GM19467 (cell line): Measurements from ENCODE around the gene SLC43A1.
"Not testable (repeated sequence)": the region's sequence is repeated elsewhere in the genome, so short reads cannot be mapped to it uniquely, and the experiment has no call there.

ENCODE experiments used
- ATAC-seq: cut with Tn5 transposase; IDR thresholded peaks from one replicate; pipeline ENCODE4 v1.9.1; 2021; ENCODE audit warnings: mild to moderate bottlenecking, moderate library complexity; ENCODE audit not compliant: unreplicated experiment

SLC43A1 gene

DNA sequence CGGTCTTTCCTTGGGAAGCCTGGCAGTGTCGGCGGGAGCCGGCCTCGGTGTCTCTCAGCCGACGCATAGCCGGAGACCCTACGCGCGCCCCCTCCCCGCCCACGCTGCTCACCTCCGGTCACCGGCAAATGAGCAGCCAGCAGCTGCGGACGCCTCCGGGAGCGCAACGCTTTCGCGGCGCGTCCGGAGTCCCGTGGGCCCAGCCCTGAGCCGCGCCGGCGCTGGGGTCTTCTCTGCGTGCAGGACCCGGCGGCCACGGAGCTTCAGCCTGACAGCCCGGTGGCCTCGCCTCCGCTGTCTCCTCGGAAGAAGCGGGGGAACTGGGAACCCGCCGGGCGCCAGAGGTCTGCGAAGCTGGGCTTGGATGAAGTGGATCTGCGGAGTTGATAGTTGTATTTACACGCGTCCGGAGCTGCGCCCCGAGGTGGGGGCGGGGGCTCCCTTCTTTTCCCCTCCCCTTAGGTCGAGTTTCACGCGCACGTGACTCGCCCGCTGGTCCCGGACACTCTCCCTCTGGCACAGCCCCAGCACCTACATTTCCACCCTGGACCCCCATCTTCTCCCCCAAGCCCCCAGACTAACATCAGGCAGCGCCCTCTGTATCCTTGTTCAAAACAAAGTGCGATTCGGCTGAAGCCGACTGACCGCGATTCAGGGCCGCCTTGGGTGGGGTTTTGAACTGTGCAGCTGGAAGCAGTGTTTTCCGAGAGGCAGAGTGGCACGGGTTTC is at the start of gene SLC43A1:
Gene SLC43A1 (minus strand): TSS at position 371 of the 729 bp plus-strand sequence. CDS start 1,591 bp downstream, outside the sequence.
- ATAC-seq = peak; percentile 51

DNA sequence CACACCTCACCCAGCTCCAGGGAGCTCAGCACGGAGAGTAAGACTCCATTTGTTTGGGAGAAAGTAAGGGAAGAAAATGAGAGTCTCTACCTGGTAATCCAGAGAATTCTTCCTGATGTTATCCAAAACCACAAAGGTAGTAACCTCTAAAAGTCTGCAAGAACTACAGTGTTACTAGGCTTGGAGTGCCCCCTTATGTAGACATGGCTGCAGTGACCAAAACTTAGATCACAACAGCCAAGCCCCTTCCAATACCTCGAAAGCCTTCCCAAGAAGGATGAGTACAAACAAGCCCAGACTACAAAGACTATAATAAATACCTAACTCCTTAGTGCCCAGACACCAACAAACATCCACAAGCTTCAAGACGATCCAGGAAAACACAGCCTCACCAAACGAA is 47.1 kb upstream of the SLC43A1 start:
- no peak for ATAC-seq

DNA sequence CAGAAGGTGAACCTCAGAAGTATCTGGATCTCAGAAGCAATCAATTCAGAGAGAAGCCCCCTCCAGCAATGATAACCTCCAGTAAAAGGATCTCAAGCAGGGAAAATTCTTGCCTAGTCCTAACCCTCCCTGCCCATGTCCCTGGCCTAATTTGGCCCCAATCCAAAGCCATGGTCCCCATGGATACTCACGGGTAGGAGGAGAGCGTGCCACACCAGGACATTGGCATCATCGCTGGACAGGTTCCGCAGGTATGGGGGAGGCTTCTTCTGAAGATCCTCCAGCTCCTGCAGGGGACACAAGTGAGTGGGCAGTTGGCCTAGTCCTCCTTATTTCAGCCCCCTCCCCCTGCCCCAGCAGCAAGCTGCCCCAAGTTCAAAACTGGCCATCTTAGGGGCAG is 44.6 kb upstream of the SLC43A1 start:
- ATAC-seq = no peak

DNA sequence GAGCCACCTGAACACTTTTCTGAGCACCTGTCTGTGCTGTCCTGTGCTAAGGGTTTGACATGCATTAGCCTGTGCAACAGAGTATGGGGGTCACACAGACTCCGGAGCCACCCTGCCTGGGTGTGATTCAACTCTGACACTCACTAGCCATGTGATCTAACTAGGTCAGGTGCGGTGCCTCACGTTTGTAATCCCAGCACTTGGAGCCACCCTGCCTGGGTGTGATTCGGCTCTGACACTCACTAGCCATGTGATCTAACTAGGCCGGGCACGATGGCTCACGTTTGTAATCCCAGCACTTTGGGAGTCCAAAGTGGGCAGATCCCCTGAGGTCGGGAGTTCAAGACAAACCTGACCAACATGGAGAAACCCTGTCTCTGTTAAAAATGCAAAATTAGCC is 40.5 kb upstream of the SLC43A1 start:
- no peak for ATAC-seq

DNA sequence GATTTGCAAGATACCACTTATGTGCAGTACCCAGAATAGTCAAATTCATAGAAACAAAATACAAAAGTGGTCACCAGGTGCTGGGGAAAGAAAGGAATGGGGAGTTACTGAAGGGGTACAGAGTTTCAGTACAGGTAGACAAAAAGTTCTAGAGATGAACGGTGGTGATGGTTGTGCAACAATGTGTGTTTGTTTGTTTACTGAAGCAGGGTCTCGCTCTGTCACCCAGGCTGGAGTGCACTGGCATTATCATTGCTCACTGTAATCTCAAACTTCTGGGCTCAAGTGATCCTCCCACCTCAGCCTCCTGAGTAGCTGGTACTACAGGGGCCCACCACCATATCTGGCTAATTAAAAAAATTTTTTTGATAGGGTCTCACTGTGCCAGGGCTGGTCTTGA is 39.9 kb upstream of the SLC43A1 start:
- ATAC-seq = no peak

DNA sequence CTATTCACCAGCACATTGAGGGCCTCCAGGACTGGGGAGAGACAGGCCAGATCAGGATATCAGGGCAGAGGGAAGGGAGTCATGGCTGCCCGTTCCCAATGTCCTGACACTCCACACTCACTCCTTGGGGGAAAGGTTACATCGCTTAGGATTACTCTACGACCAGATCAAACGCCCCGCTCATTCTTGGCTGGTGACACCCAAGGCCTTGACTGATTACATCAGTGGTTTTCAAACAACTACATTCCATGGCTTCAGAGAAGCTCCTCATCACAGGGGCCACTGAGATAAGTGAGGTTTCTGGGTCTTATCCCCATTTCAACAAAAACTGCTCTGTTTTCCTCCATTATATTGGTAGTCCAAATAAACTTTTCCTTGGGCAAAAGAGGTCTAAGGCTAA is 37.0 kb upstream of the SLC43A1 start:
- ATAC-seq = no peak

DNA sequence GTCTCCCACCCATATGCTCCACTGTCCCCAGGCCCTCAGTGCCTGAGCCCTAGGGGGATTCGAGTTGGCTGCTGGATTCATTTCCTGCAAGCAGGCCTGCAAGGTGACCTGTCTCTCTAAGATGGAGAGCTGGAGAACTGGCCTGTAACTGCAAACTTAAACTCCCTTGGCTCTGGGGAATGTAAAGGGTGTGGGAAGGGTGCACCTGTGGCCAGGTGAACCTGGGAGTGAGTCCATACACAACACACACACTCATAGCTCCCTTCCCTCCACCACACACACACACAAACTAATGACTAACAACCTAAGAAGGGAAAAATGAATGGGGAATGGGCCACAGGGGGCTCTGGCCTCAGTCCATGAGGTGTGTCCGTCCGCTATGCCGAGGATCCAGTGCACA is 36.4 kb upstream of the SLC43A1 start:
- no peak for ATAC-seq

DNA sequence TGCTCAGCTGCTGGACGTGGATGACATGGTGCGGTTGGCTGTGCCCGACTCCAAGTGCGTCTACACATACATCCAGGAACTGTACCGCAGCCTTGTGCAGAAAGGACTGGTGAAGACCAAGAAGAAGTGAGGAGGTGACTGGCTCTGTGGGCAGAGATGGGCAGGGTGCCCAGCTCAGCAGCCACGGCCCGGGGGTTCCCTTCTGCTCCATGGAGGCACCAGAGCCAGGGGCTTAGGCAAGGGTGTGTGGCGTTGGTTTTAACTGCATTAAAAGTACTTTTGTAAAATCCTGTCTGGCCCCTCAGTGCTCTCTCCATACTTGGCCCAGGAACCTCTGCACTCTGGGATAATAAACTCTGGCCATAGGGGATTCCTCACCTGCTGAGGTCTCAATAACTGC is 34.5 kb upstream of the SLC43A1 start:
- ATAC-seq = no peak

DNA sequence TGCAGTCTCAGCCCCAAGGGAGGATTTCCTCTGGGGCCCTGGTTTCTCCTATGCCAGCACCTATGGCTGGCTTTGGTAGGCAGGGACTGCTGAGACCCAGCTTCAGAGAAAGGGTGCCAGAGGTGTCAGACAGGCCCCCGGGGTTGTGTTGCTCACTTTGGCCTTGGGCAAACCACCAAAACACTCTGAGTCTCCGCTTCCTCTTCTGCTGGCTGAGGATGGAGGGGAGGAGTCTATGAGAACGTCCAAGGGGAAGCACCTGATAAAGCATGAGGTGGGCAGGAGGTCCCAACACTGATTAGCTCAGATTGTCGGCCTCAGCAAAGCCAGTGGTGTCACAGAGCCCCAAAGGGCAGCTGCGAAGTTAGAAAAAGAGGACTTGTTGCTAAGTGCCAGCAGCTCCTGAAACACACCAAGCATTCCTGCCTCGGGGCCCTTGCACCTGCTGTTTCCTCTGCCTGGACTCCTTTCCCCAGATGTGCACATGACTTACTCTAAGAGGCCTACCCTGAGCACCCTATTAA is 32.4 kb upstream of the SLC43A1 start:
- ATAC-seq = peak; percentile 94

DNA sequence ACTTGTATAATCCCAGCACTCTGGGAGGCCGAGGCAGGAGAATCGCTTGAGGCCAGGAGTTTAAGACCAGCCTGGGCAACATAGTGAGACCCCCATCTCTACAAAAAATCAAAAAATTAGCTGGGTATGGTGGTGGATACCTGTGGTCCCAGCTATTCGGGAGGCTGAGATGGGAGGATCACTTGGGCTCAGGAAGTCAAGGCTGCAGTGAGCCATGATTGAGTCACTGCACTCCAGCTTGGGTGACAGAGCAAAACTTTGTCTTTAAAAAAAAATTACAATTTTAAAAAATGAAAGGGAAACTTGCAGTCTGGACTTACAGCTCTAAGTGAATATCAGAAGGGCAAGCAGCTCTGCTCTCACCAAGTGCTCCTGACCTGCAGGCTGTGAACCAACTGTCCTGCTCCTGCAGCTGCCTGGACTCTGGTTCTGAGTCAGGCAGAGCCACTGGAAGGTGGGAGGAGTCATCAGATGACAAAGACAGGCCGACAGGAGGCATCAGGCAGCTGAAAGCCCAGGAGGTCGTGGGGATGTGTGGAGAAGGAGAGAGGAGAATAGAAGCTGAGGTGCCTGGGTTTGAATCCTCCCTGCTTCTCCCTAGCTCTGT is 31.5 kb upstream of the SLC43A1 start:
- ATAC-seq = no peak

DNA sequence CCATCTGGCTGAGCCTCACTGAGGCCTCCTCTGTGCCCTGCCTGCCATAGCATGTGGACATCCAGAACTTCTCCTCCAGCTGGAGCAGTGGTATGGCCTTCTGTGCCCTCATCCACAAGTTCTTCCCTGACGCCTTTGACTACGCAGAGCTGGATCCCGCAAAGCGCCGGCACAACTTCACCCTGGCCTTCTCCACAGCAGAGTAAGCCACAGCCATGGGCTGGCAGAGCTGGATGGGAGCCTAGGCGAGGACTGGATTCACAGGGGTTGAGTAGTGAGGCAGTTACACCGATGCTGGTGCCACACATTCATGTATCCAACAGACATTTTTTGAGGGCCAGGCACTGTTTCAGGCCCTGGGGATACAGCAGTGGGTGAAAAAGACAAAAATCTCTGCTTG is 30.9 kb upstream of the SLC43A1 start:
- ATAC-seq = no peak

DNA sequence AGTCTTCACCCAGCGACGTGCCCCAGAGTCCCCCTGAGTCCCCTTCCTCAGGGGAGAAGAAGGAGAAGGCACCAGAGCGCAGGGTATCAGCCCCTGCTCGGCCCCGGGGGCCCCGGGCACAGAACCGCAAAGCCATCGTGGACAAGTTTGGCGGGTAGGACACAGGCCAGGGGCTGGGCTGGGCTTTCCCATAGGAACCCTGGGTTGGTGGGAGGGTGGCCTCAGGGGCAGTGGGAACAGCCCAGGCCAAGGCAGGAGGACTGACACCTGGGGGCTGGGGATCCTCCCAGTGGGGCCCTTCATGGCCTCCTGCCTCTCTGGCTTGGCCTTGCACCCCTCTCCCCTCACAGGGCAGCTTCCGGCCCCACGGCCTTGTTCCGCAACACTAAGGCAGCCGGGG is 30.4 kb upstream of the SLC43A1 start:
- ATAC-seq = no peak

DNA sequence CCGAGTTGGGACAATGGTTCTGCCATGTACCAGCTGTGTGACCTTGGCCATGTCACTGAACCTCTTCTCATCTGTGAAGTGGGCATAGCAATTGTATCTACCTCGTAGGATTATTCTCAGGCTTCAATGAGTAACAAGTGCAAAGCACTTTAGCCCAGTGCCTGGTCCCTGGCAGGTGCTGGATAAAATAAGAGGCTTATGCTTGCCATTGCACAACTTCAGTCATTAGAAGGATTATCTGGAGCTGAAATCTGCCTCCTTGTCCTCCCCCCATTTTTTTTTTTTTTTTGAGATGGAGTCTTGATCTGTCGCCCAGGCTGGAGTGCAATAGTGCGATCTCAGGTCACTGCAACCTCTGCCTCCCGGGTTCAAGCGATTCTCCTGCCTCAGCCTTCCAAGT is 29.1 kb upstream of the SLC43A1 start:
- ATAC-seq = no peak

DNA sequence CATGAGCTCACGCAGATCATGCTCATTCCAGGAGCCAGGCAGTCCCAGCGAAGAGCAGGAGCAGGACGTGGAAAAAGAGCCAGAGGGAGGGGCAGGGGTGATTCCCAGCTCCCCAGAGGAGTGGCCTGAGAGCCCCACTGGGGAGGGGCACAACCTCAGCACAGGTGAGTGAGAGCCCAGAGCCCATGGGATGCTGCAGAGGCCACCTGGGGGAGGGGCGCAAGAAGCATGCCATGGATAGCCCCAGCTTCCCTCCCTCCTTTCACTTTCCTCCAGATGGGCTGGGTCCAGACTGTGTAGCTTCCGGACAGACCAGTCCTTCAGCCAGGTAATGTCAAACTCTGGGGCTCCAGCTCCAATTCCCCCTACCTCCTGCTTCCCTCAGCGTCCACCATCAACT is 28.1 kb upstream of the SLC43A1 start:
- no peak for ATAC-seq

DNA sequence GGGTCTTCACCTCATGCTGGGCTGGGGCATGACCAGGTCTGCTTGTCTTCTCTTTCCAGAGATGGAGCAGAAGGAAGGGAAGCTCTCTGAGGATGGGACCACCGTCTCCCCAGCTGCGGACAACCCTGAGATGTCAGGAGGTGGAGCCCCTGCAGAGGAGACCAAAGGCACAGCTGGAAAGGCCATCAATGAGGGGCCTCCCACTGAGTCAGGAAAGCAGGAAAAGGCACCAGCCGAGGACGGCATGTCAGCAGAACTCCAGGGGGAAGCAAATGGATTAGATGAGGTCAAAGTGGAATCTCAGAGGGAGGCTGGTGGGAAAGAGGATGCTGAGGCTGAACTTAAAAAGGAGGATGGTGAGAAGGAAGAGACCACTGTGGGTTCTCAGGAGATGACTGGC is 27.1 kb upstream of the SLC43A1 start:
- ATAC-seq = no peak

DNA sequence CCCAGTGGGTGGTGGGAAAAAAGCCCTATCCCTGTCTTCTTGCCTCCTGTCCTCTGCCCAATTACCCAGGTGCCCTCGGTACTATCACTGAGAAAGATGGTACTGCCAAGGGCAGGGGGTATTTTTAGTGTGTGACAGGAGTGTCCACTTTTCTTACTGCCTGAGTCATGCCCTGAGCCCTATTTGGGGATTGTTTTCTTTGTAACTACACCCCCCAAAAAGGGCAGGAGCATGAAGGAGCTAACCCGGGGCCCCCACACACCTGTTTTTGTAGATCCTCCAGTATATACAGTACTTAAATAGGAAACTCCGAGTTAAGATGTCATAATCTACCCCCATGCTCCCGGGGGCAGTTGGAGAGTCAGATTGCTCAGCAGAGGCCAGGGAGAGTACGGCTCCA is 25.7 kb upstream of the SLC43A1 start:
- no peak for ATAC-seq

DNA sequence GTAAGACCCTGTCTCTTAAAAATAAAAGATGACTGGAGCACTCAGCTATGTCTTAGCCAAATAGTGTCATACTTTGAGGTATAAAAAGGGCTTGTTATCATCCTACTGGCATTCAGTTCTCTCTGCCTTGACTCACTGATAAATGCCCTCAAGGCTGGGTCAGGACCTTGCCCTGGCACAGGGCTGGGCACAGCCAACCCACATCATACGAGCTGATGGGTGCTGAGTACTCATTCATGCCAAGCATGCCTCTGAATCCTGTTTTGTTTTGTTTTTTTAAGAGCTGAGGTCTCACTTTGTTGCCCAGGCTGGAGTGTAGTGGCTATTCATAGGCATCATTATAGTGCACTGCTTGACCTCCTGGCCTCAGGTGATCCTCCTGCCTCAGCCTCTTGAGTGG is 23.8 kb upstream of the SLC43A1 start:
- ATAC-seq = no peak

DNA sequence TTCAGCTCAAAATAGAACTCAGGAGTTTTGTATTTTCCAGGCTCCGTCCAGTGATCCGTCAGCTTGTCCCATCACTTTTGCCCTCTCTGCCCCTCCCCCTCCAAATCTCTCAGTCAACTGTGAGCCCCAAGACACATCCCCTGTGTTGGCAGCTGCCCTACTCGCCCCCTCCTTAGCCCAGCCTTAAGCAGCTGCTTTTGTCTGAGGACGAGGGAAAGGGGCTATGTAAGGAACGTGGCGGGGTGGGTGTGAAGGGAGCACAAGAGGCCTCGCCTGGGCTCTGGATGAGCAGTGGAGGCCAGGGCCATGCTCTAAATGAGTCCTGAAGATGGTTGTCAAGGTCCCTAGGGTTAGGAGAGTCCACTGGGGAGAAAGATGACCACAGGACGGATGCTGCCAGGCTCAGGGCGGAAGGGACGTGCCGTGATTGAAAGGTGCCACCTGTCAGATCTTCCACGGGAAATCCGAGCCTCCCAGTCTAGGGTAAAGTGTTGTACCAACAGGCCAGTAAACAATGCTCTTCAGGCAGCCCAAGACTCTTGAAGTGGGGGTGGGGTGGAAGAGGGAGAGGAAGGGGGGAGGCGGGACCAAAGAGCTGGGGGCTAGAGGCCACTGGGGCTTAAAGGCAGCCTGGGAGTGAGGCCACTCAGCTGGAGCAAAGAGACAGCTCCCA is 21.6 kb upstream of the SLC43A1 start, which contains the start of gene SMTNL1:
Gene SMTNL1 (plus strand): TSS at position 649 of the 673 bp plus-strand sequence. CDS start 5,048 bp downstream, outside the sequence.
- no peak for ATAC-seq

DNA sequence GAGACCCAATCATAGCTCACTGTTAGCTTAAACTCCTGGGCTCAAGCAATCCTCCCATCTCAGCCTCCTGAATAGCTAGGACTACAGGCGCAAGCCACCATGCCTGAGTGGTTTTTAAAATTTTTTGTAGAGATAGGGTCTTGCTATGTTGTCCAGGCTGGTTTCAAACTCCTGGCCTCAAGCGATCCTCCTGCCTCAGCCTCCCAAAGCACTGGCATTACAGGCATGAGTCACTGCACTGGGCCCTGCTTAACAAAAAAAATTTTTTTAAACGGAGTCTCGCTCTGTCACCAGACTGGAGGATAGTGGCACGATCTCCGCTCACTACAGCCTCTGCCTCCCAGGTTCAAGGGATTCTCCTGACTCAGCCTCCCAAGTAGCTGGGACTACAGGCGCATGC is 18.9 kb upstream of the SLC43A1 start:
- ATAC-seq = not testable (repeated sequence)

DNA sequence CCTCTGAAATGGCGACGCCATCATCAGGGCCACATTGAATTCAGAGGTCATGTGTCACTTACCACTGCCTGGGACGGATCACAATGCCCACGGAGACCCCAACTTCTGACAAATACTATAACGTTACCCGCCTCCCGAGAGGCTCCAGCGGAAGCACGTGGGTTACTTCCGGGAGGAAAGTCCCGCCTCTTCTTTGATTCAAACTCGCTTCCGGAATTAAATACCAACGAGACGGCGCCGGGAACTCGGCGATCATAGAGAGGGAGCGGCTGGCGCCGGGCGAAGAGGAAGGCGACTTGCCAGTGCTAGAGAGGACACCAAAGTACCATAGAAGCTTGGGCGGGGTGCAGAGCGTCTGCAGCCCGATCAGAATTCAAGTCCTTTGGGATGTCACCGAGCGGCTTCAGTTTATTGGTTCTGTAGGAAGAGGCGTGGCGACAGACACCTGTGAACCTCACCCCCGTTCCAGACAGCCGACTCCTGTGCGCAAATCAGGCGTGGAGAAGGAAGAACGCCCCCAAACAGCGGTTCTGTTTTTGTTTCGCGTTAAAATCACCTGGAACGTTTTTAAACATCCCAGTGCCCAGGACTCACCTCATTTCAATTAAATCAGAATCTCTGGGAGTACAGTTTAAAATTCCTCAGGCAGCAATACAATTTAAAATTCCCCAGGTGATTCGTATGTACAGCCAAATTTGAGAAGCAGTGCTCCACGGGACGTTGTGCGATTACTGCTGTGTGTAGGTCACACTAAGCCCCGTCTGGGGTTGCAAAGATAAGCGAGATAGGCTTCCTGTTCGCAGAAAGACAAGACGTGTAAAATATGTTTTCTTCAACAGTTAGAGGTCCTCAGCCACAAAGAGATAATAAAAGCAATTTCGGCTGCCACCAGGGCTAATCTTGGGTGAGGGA is 15.3 kb upstream of the SLC43A1 start, which contains the start of gene TIMM10:
Gene TIMM10 (minus strand): TSS at position 159 of the 912 bp plus-strand sequence. CDS start 565 bp downstream, outside the sequence.
- peak; percentile 98 for ATAC-seq

DNA sequence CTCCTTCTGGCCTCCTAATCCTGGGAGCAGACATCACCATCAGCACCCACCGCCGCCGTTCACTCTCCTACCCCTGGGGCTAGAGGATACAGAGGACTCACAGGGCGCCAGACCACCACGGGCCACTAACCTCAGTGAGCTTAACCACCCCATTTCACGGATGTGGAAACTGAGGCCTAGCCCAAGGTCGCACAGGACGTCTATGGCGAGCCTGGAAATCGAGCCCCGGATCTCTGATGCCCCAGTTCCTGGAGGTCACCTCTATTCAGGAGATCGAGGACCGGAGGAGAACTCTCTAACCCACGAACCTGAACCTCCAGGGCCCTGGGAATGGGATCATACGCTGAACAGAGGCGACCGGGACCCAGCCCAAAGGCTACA is 14.7 kb upstream of the SLC43A1 start:
- ATAC-seq = no peak
